HEK293 (cell line): ENCODE data around the gene DOCK8.
"Not testable (repeated sequence)": the region's sequence is repeated elsewhere in the genome, so short reads cannot be mapped to it uniquely, and the experiment has no call there.

ENCODE experiments used
- SP2 ChIP-seq: fragments of 450-650 bp; formaldehyde crosslinking; IDR thresholded peaks from 2 replicates; pipeline ENCODE4 v1.5.1; 2016; ENCODE audit warnings: missing biosample characterization, missing genetic modification characterization
- YY1 ChIP-seq: fragments of 450-650 bp; formaldehyde crosslinking; IDR thresholded peaks from 2 replicates; pipeline ENCODE4 v1.5.1; 2018; ENCODE audit warnings: missing biosample characterization, missing genetic modification characterization
- ZNF133 ChIP-seq: fragments of 450-650 bp; formaldehyde crosslinking; IDR thresholded peaks from 2 replicates; pipeline ENCODE4 v1.5.1; 2016; ENCODE audit warnings: missing biosample characterization, missing genetic modification characterization
- ZNF24 ChIP-seq: fragments of 450-650 bp; formaldehyde crosslinking; IDR thresholded peaks from 2 replicates; pipeline ENCODE4 v1.5.1; 2016; ENCODE audit warnings: missing biosample characterization, missing genetic modification characterization
- ZNF548 ChIP-seq: fragments of 450-650 bp; formaldehyde crosslinking; IDR thresholded peaks from 2 replicates; pipeline ENCODE4 v1.5.1; 2016; ENCODE audit warnings: missing biosample characterization, missing genetic modification characterization
- TF ChIP-seq, protein P1 (sequence below): fragments of 450-650 bp; formaldehyde crosslinking; IDR thresholded peaks from 2 replicates; pipeline ENCODE4 v1.5.1; 2016; ENCODE audit warnings: missing biosample characterization, missing genetic modification characterization
- TF ChIP-seq, protein P2 (sequence below): fragments of 450-650 bp; formaldehyde crosslinking; IDR thresholded peaks from 2 replicates; pipeline ENCODE4 v1.5.1; 2017; ENCODE audit warnings: missing biosample characterization, mild to moderate bottlenecking, missing genetic modification characterization, moderate library complexity
- TF ChIP-seq, protein P3 (sequence below): fragments of 450-650 bp; formaldehyde crosslinking; IDR thresholded peaks from 2 replicates; pipeline ENCODE4 v1.5.1; 2017; ENCODE audit warnings: missing biosample characterization, missing genetic modification characterization
- TF ChIP-seq, protein P4 (sequence below): fragments of 450-650 bp; formaldehyde crosslinking; IDR thresholded peaks from 2 replicates; pipeline ENCODE4 v1.5.1; 2016; ENCODE audit warnings: missing biosample characterization, missing genetic modification characterization, low read depth

DNA sequence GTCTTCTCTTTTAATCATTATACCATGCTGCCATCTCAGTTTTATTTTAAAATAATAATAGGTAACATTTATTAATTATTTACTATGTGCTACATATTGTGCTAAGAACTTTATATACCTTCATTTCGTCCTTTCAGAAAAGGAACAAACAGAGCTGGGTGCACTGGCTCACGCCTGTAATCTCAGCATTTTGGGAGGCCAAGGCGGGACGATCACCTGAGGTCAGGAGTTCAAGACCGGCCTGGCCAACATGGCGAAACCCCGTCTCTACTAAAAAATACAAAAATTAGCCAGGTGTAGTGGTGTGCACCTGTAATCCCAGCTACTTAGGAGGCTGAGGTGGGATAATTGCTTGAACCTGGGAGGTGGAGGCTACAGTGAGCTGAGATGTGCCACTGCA, 4.4 kb downstream of the DOCK8 start:
- not testable (repeated sequence) for TF ChIP-seq ZNF548, SP2, ZNF133, ZNF24, YY1 (tag by site-specific recombination)
- TF ChIP-seq, protein P1, sequence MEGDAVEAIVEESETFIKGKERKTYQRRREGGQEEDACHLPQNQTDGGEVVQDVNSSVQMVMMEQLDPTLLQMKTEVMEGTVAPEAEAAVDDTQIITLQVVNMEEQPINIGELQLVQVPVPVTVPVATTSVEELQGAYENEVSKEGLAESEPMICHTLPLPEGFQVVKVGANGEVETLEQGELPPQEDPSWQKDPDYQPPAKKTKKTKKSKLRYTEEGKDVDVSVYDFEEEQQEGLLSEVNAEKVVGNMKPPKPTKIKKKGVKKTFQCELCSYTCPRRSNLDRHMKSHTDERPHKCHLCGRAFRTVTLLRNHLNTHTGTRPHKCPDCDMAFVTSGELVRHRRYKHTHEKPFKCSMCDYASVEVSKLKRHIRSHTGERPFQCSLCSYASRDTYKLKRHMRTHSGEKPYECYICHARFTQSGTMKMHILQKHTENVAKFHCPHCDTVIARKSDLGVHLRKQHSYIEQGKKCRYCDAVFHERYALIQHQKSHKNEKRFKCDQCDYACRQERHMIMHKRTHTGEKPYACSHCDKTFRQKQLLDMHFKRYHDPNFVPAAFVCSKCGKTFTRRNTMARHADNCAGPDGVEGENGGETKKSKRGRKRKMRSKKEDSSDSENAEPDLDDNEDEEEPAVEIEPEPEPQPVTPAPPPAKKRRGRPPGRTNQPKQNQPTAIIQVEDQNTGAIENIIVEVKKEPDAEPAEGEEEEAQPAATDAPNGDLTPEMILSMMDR (tag by site-specific recombination), result not testable (repeated sequence)
- TF ChIP-seq, protein P2, sequence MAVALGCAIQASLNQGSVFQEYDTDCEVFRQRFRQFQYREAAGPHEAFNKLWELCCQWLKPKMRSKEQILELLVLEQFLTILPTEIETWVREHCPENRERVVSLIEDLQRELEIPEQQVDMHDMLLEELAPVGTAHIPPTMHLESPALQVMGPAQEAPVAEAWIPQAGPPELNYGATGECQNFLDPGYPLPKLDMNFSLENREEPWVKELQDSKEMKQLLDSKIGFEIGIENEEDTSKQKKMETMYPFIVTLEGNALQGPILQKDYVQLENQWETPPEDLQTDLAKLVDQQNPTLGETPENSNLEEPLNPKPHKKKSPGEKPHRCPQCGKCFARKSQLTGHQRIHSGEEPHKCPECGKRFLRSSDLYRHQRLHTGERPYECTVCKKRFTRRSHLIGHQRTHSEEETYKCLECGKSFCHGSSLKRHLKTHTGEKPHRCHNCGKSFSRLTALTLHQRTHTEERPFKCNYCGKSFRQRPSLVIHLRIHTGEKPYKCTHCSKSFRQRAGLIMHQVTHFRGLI (tag by site-specific recombination), result not testable (repeated sequence)
- TF ChIP-seq, protein P3, sequence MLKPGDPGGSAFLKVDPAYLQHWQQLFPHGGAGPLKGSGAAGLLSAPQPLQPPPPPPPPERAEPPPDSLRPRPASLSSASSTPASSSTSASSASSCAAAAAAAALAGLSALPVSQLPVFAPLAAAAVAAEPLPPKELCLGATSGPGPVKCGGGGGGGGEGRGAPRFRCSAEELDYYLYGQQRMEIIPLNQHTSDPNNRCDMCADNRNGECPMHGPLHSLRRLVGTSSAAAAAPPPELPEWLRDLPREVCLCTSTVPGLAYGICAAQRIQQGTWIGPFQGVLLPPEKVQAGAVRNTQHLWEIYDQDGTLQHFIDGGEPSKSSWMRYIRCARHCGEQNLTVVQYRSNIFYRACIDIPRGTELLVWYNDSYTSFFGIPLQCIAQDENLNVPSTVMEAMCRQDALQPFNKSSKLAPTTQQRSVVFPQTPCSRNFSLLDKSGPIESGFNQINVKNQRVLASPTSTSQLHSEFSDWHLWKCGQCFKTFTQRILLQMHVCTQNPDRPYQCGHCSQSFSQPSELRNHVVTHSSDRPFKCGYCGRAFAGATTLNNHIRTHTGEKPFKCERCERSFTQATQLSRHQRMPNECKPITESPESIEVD, result not testable (repeated sequence)
- TF ChIP-seq, protein P4, sequence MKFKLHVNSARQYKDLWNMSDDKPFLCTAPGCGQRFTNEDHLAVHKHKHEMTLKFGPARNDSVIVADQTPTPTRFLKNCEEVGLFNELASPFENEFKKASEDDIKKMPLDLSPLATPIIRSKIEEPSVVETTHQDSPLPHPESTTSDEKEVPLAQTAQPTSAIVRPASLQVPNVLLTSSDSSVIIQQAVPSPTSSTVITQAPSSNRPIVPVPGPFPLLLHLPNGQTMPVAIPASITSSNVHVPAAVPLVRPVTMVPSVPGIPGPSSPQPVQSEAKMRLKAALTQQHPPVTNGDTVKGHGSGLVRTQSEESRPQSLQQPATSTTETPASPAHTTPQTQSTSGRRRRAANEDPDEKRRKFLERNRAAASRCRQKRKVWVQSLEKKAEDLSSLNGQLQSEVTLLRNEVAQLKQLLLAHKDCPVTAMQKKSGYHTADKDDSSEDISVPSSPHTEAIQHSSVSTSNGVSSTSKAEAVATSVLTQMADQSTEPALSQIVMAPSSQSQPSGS (tag by site-specific recombination), result not testable (repeated sequence)
